ENCODE results near the gene A1BG. TPM values are rescaled to one million over a fixed set of nuclear protein-coding genes. Genes with fewer than 3 reads are reported as not detected.

A1BG gene
- total and polyA plus RNA-seq, 2 of the 13 experiments (the other 11 are each of a cell fraction or from before 2014, with no cell fraction given) = 14.7 to 41.4 TPM

- TF ChIP-seq ZBTB4 (CRISPR knock-in tag; IDR thresholded peaks at IDR 0.05; ENCODE audit: borderline replicate concordance) (peak; percentile 61; the same call in 1 of the 2 replicates), ZNF513 (CRISPR knock-in tag; conservative IDR thresholded peaks at IDR 0.05) (0 out of 2 replicates have a peak, but pooled peaks have one; percentile 13), ZNF460 (CRISPR knock-in tag; IDR thresholded peaks at IDR 0.05; ENCODE audit: borderline replicate concordance) (no peak), ZNF251 (CRISPR knock-in tag; IDR thresholded peaks at IDR 0.05) (0 out of 2 replicates have a peak, but pooled peaks have one; percentile 20), ZBTB34 (CRISPR knock-in tag; IDR thresholded peaks at IDR 0.05) (no peak), TFDP2 (CRISPR knock-in tag; IDR thresholded peaks at IDR 0.05) (peak; percentile 67), HMG20B (CRISPR knock-in tag; conservative IDR thresholded peaks at IDR 0.05) (no peak), RBAK (CRISPR knock-in tag; IDR thresholded peaks at IDR 0.05) (no peak), NAIF1 (CRISPR knock-in tag; IDR thresholded peaks at IDR 0.05; ENCODE audit: borderline replicate concordance) (peak; percentile 87), NPAS2 (CRISPR knock-in tag; IDR thresholded peaks at IDR 0.05; ENCODE audit: borderline replicate concordance) (no peak), PRPF4 (IDR thresholded peaks at IDR 0.05; ENCODE audit: low read depth, low read length, poor library complexity, severe bottlenecking) (no peak), PAWR (CRISPR knock-in tag; IDR thresholded peaks at IDR 0.05; ENCODE audit: borderline replicate concordance) (no peak), TCF7L2 (IDR thresholded peaks at IDR 0.05; ENCODE audit: low read depth, low read length) (no peak), HOXA7 (CRISPR knock-in tag; IDR thresholded peaks at IDR 0.05) (no peak), ZNF678 (CRISPR knock-in tag; IDR thresholded peaks at IDR 0.05) (peak; percentile 42; the same call in 1 of the 2 replicates), BCLAF1 (IDR thresholded peaks at IDR 0.05) (no peak)
Observed at GRCh38 chr19:58386576-58387337, 33.5 kb upstream of the A1BG start, which contains the start of gene RPS5 (continued).
